ENCODE measurements around the gene NAB1.

NAB1 gene

GRCh38 chr2:190695739-190696138, 46.9 kb downstream of the NAB1 start:
- Histone ChIP-seq H3K4me3 (ENCODE audit: insufficient read depth, low read length, poor library complexity, severe bottlenecking) (no peak overlapping the region), H2AFZ (ENCODE audit: low read depth, low read length, severe bottlenecking) (no peak overlapping the region), H4K20me1 (ENCODE audit: low read depth, low read length) (no peaks in the 10 kb centered on the region), H3K9me3 (ENCODE audit: insufficient read depth, low read length) (no peaks in the 10 kb centered on the region), H3K4me2 (ENCODE audit: low read depth, low read length, poor library complexity, severe bottlenecking) (no peak overlapping the region), H3K27ac (ENCODE audit: low read depth, low read length) (no peak overlapping the region), H3K36me3 (ENCODE audit: low read length) (no peaks in the 10 kb centered on the region), H3K79me2 (ENCODE audit: insufficient read depth, low read length) (no peaks in the 10 kb centered on the region), H3K9me2 (replicated peaks; ENCODE audit: insufficient read depth, low read length) (no peaks in the 10 kb centered on the region), H3F3A (ENCODE audit: insufficient read depth) (no peaks in the 10 kb centered on the region), H3K9ac (ENCODE audit: low read length) (no peak overlapping the region), H3K27me3 (ENCODE audit: low read length) (no peaks in the 10 kb centered on the region)
- no peak for TF ChIP-seq CTCF (IDR thresholded peaks at IDR 0.05; ENCODE audit: insufficient read depth, low read length, poor library complexity, severe bottlenecking)
- TF ChIP-seq EZH2phosphoT487 (conservative IDR thresholded peaks at IDR 0.05; ENCODE audit: low read length), result no peak

GRCh38 chr2:190696792-190697398, 48.0 kb downstream of the NAB1 start:
- no peaks in the 10 kb centered on the region for H3K36me3 ChIP-seq (ENCODE audit: low read length)
- H3K27me3 ChIP-seq (ENCODE audit: low read length), result no peaks in the 10 kb centered on the region
- H3K27ac ChIP-seq (ENCODE audit: low read depth, low read length), result no peak overlapping the region
- H3K9ac ChIP-seq (ENCODE audit: low read length), result no peak overlapping the region
- H2AFZ ChIP-seq (ENCODE audit: low read depth, low read length, severe bottlenecking), result no peak overlapping the region
- H3K4me3 ChIP-seq (ENCODE audit: insufficient read depth, low read length, poor library complexity, severe bottlenecking), result no peak overlapping the region
- no peaks in the 10 kb centered on the region for H4K20me1 ChIP-seq (ENCODE audit: low read depth, low read length)
- TF ChIP-seq EZH2phosphoT487 (conservative IDR thresholded peaks at IDR 0.05; ENCODE audit: low read length) (no peak), CTCF (IDR thresholded peaks at IDR 0.05; ENCODE audit: insufficient read depth, low read length, poor library complexity, severe bottlenecking) (no peak)
- no peaks in the 10 kb centered on the region for H3F3A ChIP-seq (ENCODE audit: insufficient read depth)
- H3K9me3 ChIP-seq (ENCODE audit: insufficient read depth, low read length), result no peaks in the 10 kb centered on the region
- H3K9me2 ChIP-seq (replicated peaks; ENCODE audit: insufficient read depth, low read length), result no peaks in the 10 kb centered on the region
- no peaks in the 10 kb centered on the region for H3K79me2 ChIP-seq (ENCODE audit: insufficient read depth, low read length)
- no peak overlapping the region for H3K4me2 ChIP-seq (ENCODE audit: low read depth, low read length, poor library complexity, severe bottlenecking)

- Histone ChIP-seq H3K79me2 (ENCODE audit: insufficient read depth, low read length) (no peaks in the 10 kb centered on the region), H3F3A (ENCODE audit: insufficient read depth) (no peaks in the 10 kb centered on the region), H3K27ac (ENCODE audit: low read depth, low read length) (no peak overlapping the region), H2AFZ (ENCODE audit: low read depth, low read length, severe bottlenecking) (no peak overlapping the region), H3K27me3 (ENCODE audit: low read length) (no peaks in the 10 kb centered on the region), H3K4me3 (ENCODE audit: insufficient read depth, low read length, poor library complexity, severe bottlenecking) (no peak overlapping the region), H3K9ac (ENCODE audit: low read length) (no peak overlapping the region), H3K9me2 (replicated peaks; ENCODE audit: insufficient read depth, low read length) (no peaks in the 10 kb centered on the region), H3K36me3 (ENCODE audit: low read length) (no peaks in the 10 kb centered on the region), H3K9me3 (ENCODE audit: insufficient read depth, low read length) (no peaks in the 10 kb centered on the region), H3K4me2 (ENCODE audit: low read depth, low read length, poor library complexity, severe bottlenecking) (no peak overlapping the region), H4K20me1 (ENCODE audit: low read depth, low read length) (no peaks in the 10 kb centered on the region)
- no peak for TF ChIP-seq CTCF (IDR thresholded peaks at IDR 0.05; ENCODE audit: insufficient read depth, low read length, poor library complexity, severe bottlenecking)
- no peak for TF ChIP-seq EZH2phosphoT487 (conservative IDR thresholded peaks at IDR 0.05; ENCODE audit: low read length)
Observed at GRCh38 chr2:190697421-190697820, 48.5 kb downstream of the NAB1 start.
